ENCODE results near the gene LRIG1. TPM values are rescaled to one million over a fixed set of nuclear protein-coding genes. Genes with fewer than 3 reads are reported as not detected.

The LRIG1 gene, protein sequence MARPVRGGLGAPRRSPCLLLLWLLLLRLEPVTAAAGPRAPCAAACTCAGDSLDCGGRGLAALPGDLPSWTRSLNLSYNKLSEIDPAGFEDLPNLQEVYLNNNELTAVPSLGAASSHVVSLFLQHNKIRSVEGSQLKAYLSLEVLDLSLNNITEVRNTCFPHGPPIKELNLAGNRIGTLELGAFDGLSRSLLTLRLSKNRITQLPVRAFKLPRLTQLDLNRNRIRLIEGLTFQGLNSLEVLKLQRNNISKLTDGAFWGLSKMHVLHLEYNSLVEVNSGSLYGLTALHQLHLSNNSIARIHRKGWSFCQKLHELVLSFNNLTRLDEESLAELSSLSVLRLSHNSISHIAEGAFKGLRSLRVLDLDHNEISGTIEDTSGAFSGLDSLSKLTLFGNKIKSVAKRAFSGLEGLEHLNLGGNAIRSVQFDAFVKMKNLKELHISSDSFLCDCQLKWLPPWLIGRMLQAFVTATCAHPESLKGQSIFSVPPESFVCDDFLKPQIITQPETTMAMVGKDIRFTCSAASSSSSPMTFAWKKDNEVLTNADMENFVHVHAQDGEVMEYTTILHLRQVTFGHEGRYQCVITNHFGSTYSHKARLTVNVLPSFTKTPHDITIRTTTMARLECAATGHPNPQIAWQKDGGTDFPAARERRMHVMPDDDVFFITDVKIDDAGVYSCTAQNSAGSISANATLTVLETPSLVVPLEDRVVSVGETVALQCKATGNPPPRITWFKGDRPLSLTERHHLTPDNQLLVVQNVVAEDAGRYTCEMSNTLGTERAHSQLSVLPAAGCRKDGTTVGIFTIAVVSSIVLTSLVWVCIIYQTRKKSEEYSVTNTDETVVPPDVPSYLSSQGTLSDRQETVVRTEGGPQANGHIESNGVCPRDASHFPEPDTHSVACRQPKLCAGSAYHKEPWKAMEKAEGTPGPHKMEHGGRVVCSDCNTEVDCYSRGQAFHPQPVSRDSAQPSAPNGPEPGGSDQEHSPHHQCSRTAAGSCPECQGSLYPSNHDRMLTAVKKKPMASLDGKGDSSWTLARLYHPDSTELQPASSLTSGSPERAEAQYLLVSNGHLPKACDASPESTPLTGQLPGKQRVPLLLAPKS
- total RNA-seq (2014; rRNA removed): 2.2 and 2.9 TPM in 2 replicates
- percentile 21 among the genes with signal in this experiment for Bru-seq, nascent RNA
- percentile 16 among the genes with signal in this experiment for BruChase-seq, experiment 1, labeled RNA remaining after a 6-hour chase
- percentile 15 among the genes with signal in this experiment for BruChase-seq, experiment 2, labeled RNA remaining after a 2-hour chase
- long read RNA-seq, partial matches to known transcripts: 1 of 2 reads
- long read RNA-seq, other reads (novel, unspliced or antisense): 1 of 2 reads

DNA sequence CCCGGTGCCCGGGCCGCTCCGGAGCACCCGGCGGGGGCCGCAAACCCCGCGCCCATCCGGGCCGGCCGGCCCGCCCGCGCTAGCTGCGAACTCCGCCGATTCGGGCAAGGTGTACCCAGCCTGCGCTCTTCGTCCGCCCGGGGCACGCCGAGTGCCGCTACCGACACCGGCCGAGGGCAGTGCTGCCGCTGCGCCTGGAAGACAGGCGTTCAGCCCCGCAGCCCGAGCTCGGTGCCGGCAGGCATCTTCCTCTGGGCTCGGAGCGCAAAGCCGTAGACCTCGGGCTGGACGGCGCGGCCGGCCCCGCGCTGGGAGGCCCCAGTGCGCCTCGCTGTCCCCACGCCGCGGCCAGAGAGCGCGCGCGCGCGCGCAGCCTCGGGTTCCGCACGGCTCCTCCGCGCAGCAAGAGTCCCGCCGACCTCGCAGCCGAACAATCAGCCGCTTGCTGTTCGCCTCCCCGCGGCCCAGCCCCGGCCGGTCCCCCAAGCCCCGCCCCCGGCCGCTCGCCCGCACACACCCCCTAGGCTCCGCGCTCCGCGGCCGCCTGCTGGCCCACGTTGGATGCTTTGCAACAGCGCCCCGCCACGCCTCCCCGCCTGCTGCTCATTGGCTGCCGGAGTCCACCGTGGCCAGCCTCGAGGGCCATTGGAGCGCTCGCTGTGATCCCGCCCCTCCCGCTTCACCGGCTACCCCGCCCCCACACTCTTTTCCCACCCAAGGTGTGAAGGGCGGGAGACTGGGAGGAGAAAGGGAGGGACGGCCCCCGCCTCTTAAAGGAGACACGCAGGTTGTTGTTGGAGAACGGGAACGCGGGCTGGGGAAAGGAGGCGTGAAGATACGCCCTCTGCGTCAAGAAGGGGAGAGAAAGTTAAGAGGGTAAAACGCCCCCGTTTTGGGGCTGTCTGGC is at the start of gene LRIG1:
LRIG1 (minus strand) TSS at position 447 of the 907 bp plus-strand sequence. CDS start 615 bp downstream, outside the sequence.
- peak within 1 kb of the TSS; percentile 79 for H2AFZ ChIP-seq (ENCODE audit: low read length)
- H3K9me2 ChIP-seq (replicated peaks; ENCODE audit: low read length): no peaks in the 10 kb centered on the region
- DNase-seq (peak; percentile 88), ATAC-seq (peak; percentile 99)
- ChIA-PET POLR2A (ENCODE audit: unreplicated experiment) (no interaction called here), CTCF (no interaction called here)
- no peaks in the 10 kb centered on the region for H3K79me2 ChIP-seq (ENCODE audit: low read length)
- no peaks in the 10 kb centered on the region for H3F3A ChIP-seq (ENCODE audit: low read length, unreplicated experiment)
- H3K36me3 ChIP-seq (ENCODE audit: low read depth, low read length): no peaks in the 10 kb centered on the region
- peak within 1 kb of the TSS; percentile 64 for H3K4me3 ChIP-seq (ENCODE audit: low read length)
- no TSS peak for BruUV-seq (replicated peaks)
- H4K20me1 ChIP-seq (ENCODE audit: low read length): no peaks in the 10 kb centered on the region
- intact Hi-C loops (cut with micrococcal nuclease): loop anchor here (2.0 kb wide), 1 partner anchor 54 kb away; no protein-coding TSS in a partner anchor
- no peak within 1 kb of the TSS for H3K9ac ChIP-seq (ENCODE audit: low read length)
- H3K4me1 ChIP-seq (ENCODE audit: insufficient read depth, low read length): no peaks in the 10 kb centered on the region
- H3K9me3 ChIP-seq (ENCODE audit: low read length): no peaks in the 10 kb centered on the region
- H3K4me2 ChIP-seq (ENCODE audit: low read length): peak within 1 kb of the TSS; percentile 80
- no peak within 1 kb of the TSS for H3K27ac ChIP-seq (ENCODE audit: low read length)
- TF ChIP-seq, protein P1, sequence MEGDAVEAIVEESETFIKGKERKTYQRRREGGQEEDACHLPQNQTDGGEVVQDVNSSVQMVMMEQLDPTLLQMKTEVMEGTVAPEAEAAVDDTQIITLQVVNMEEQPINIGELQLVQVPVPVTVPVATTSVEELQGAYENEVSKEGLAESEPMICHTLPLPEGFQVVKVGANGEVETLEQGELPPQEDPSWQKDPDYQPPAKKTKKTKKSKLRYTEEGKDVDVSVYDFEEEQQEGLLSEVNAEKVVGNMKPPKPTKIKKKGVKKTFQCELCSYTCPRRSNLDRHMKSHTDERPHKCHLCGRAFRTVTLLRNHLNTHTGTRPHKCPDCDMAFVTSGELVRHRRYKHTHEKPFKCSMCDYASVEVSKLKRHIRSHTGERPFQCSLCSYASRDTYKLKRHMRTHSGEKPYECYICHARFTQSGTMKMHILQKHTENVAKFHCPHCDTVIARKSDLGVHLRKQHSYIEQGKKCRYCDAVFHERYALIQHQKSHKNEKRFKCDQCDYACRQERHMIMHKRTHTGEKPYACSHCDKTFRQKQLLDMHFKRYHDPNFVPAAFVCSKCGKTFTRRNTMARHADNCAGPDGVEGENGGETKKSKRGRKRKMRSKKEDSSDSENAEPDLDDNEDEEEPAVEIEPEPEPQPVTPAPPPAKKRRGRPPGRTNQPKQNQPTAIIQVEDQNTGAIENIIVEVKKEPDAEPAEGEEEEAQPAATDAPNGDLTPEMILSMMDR (conservative IDR thresholded peaks at IDR 0.05; ENCODE audit: low read depth, low read length): no peak
- H3K27me3 ChIP-seq (ENCODE audit: low read length): no peaks in the 10 kb centered on the region

GRCh38 chr3:66544619-66545429 is 44.0 kb upstream of the LRIG1 start:
- no peak overlapping the region for H2AFZ ChIP-seq (ENCODE audit: low read length)
- DNase-seq (no peak), ATAC-seq (no peak)
- H3K9ac ChIP-seq (ENCODE audit: low read length): no peak overlapping the region
- intact Hi-C loops (cut with micrococcal nuclease): no loop called here
- H3K9me3 ChIP-seq (ENCODE audit: low read length): no peaks in the 10 kb centered on the region
- H4K20me1 ChIP-seq (ENCODE audit: low read length): no peaks in the 10 kb centered on the region
- H3K9me2 ChIP-seq (replicated peaks; ENCODE audit: low read length): no peaks in the 10 kb centered on the region
- no peaks in the 10 kb centered on the region for H3K36me3 ChIP-seq (ENCODE audit: low read depth, low read length)
- H3K27me3 ChIP-seq (ENCODE audit: low read length): no peaks in the 10 kb centered on the region
- H3F3A ChIP-seq (ENCODE audit: low read length, unreplicated experiment): no peaks in the 10 kb centered on the region
- BruUV-seq (replicated peaks): no TSS peak
- ChIA-PET POLR2A (ENCODE audit: unreplicated experiment) (no interaction called here), CTCF (no interaction called here)
- no peak for TF ChIP-seq EZH2phosphoT487 (IDR thresholded peaks at IDR 0.05; ENCODE audit: borderline replicate concordance, low read length)
- no peak for TF ChIP-seq EZH2 (IDR thresholded peaks at IDR 0.05; ENCODE audit: low read length, unreplicated experiment)
- TF ChIP-seq, protein P1 (conservative IDR thresholded peaks at IDR 0.05; ENCODE audit: low read depth, low read length): no peak
- no peaks in the 10 kb centered on the region for H3K4me1 ChIP-seq (ENCODE audit: insufficient read depth, low read length)
- H3K27ac ChIP-seq (ENCODE audit: low read length): no peak overlapping the region
- no peak overlapping the region for H3K4me3 ChIP-seq (ENCODE audit: low read length)
- no peak overlapping the region for H3K4me2 ChIP-seq (ENCODE audit: low read length)
- no peaks in the 10 kb centered on the region for H3K79me2 ChIP-seq (ENCODE audit: low read length)

Data from PC-3 (cell line).